ENCODE results near the gene NRSN1. TPM values are rescaled to one million over a fixed set of nuclear protein-coding genes. Genes with fewer than 3 reads are reported as not detected.

NRSN1 gene
- total RNA-seq, 2 experiments from 2014 or later: not detected

Small RNA genes within 50 kb of the gene (small RNA-seq; reads per million reads assigned to genes)
- gene RF00218: not detected

Other genes with a start within 250 kb of the NRSN1 start
- gene DCDC2, start 231.8 kb downstream of the NRSN1 start, total RNA-seq (2014; rRNA removed; shearing (Covaris generic)): 0.06 and 0.15 TPM in 2 replicates
- not detected in 2 replicates for gene DCDC2, start 231.8 kb downstream of the NRSN1 start, total RNA-seq (2022)

All from OCI-LY7 (cell line).